SK-N-SH (cell line): Measurements from ENCODE around the gene CCDC91. TPM values are rescaled to one million over a fixed set of nuclear protein-coding genes. Genes with fewer than 3 reads are reported as not detected.

Source experiments
- CTCF ChIA-PET: fragments of 300-600, 350-600 bp; formaldehyde crosslinking; extraction: SDS; loops from one replicate; lab custom pipeline; 2021; lab: Yijun Ruan, JAX
- POLR2A ChIA-PET: fragments of 350-600 bp; sonication (Branson Sonifier 250); formaldehyde crosslinking; extraction: SDS; loops from one replicate; lab custom pipeline; 2020; ENCODE audit warnings: antibody characterized with exemption, inconsistent platforms; lab: Yijun Ruan, JAX
- DNase-seq: peaks from one replicate; pipeline ENCODE4 v3.0.0; 2012
- H2AFZ ChIP-seq: fragments of 200-600 bp; sonication (generic); 2 replicates; pipeline ENCODE4 v1.8.1; 2016; ENCODE audit warnings: antibody characterized with exemption, mild to moderate bottlenecking, low read depth
- H3F3A ChIP-seq: fragments of 200-600 bp; sonication (generic); replicated peaks from 2 replicates; pipeline ENCODE3; 2016; ENCODE audit warnings: antibody characterized with exemption, mild to moderate bottlenecking; ENCODE audit not compliant: insufficient read depth
- H3K27ac ChIP-seq, 2 experiments: fragments of 200-500 bp in 1 of 2; fragments of 200-600 bp in 1 of 2; sonication (Bioruptor generic) in 1 of 2; sonication (generic), shearing (Covaris generic) in 1 of 2; 2 replicates each; pipeline versions ENCODE4 v1.5.1 to v1.6.1; 2014 to 2016; ENCODE audit warnings: low read depth in 2 of 2, inconsistent platforms in 1 of 2, low read length in 1 of 2, mild to moderate bottlenecking in 1 of 2, mixed read lengths in 1 of 2
- H3K27me3 ChIP-seq: fragments of 200-600 bp; sonication (generic), shearing (Covaris generic); 2 replicates; pipeline ENCODE4 v1.6.1; 2016; ENCODE audit warnings: mixed run types; ENCODE audit not compliant: insufficient read depth
- H3K36me3 ChIP-seq, 2 experiments: fragments of 200-500 bp in 1 of 2; fragments of 200-600 bp in 1 of 2; sonication (Bioruptor generic) in 1 of 2; sonication (generic) in 1 of 2; replicated peaks in 1 of 2; 2 replicates each; pipeline versions ENCODE3 to v1.5.1; 2014 to 2016; ENCODE audit warnings: low read length in 1 of 2, mild to moderate bottlenecking in 1 of 2; ENCODE audit not compliant: insufficient read depth in 2 of 2, control insufficient read depth in 1 of 2
- H3K4me1 ChIP-seq, 2 experiments: fragments of 200-500 bp in 1 of 2; fragments of 200-600 bp in 1 of 2; sonication (Bioruptor generic) in 1 of 2; sonication (generic), shearing (Covaris generic) in 1 of 2; 2 replicates each; pipeline versions ENCODE4 v1.5.1 to v1.6.1; 2014 to 2016; ENCODE audit warnings: low read depth in 1 of 2, low read length in 1 of 2, mixed run types in 1 of 2; ENCODE audit not compliant: insufficient read depth in 2 of 2, control insufficient read depth in 1 of 2
- H3K4me2 ChIP-seq: fragments of 200-600 bp; sonication (generic), shearing (Covaris generic); 2 replicates; pipeline ENCODE4 v1.6.1; 2017; ENCODE audit warnings: mixed run types
- H3K4me3 ChIP-seq, 2 experiments: fragments of 200-500 bp in 1 of 2; fragments of 200-600 bp in 1 of 2; sonication (Bioruptor generic) in 1 of 2; sonication (generic), shearing (Covaris generic) in 1 of 2; 2 replicates each; pipeline versions ENCODE4 v1.5.1 to v1.8.1; 2014 to 2016; ENCODE audit warnings: low read depth in 2 of 2, inconsistent platforms in 1 of 2, low read length in 1 of 2, mild to moderate bottlenecking in 1 of 2, mixed read lengths in 1 of 2, moderate library complexity in 1 of 2
- H3K79me2 ChIP-seq: fragments of 200-600 bp; sonication (generic); 2 replicates; pipeline ENCODE4 v1.8.1; 2017; ENCODE audit warnings: mild to moderate bottlenecking; ENCODE audit not compliant: insufficient read depth
- H3K9ac ChIP-seq: fragments of 200-600 bp; sonication (generic); 2 replicates; pipeline ENCODE4 v1.6.1; 2017; ENCODE audit warnings: mixed run types
- H3K9me2 ChIP-seq: fragments of 200-600 bp; sonication (generic); 2 replicates; pipeline ENCODE4 v1.6.1; 2017; ENCODE audit warnings: mixed run types
- H3K9me3 ChIP-seq: fragments of 200-600 bp; sonication (generic); 2 replicates; pipeline ENCODE4 v1.6.1; 2017; ENCODE audit warnings: mixed run types, mild to moderate bottlenecking, moderate library complexity
- H4K20me1 ChIP-seq: fragments of 200-600 bp; sonication (generic); 2 replicates; pipeline ENCODE4 v1.6.1; 2017; ENCODE audit warnings: mild to moderate bottlenecking, mixed run types; ENCODE audit not compliant: insufficient read depth
- CHD2 ChIP-seq: fragments of 150-350 bp; IDR thresholded peaks from 2 replicates; pipeline ENCODE4 v1.6.1; 2018; ENCODE audit warnings: low read length; ENCODE audit not compliant: partially characterized antibody
- EP300 ChIP-seq, 2 experiments: IDR thresholded peaks; 2 replicates each; pipeline versions ENCODE4 v1.4.0 to v1.6.1; 2012; ENCODE audit warnings: borderline replicate concordance in 1 of 2, low read depth in 1 of 2, low read length in 1 of 2
- EZH2phosphoT487 ChIP-seq: fragments of 200-600 bp; sonication (generic); IDR thresholded peaks from 2 replicates; pipeline ENCODE4 v1.6.1; 2017; ENCODE audit warnings: low read depth, mixed run types, mild to moderate bottlenecking, antibody characterized with exemption, moderate library complexity, borderline replicate concordance
- FOSL2 ChIP-seq: IDR thresholded peaks from 2 replicates; pipeline ENCODE4 v1.4.0; 2012; ENCODE audit warnings: low read depth, mild to moderate bottlenecking, moderate library complexity, borderline replicate concordance
- FOXJ3 ChIP-seq: sonication (generic); formaldehyde crosslinking; IDR thresholded peaks from 2 replicates; pipeline ENCODE4 v1.5.1; 2020; ENCODE audit warnings: mild to moderate bottlenecking, missing genetic modification reagents
- FOXM1 ChIP-seq: IDR thresholded peaks from 2 replicates; pipeline ENCODE4 v1.4.0; 2012; ENCODE audit warnings: low read depth, mild to moderate bottlenecking
- GABPA ChIP-seq: IDR thresholded peaks from 2 replicates; pipeline ENCODE4 v1.4.0; 2012; ENCODE audit warnings: low read depth, mild to moderate bottlenecking
- JUND ChIP-seq: IDR thresholded peaks from 2 replicates; pipeline ENCODE4 v1.4.0; 2012
- MEF2A ChIP-seq: IDR thresholded peaks from 2 replicates; pipeline ENCODE4 v1.4.0; 2012; ENCODE audit warnings: low read depth, borderline replicate concordance
- MXI1 ChIP-seq: IDR thresholded peaks from 2 replicates; pipeline ENCODE4 v1.6.1; 2012; ENCODE audit warnings: mild to moderate bottlenecking, low read depth, low read length, improper control_type of control experiment
- NRF1 ChIP-seq: IDR thresholded peaks from 2 replicates; pipeline ENCODE4 v1.6.1; 2012; ENCODE audit warnings: low read depth, mild to moderate bottlenecking, low read length
- RAD21 ChIP-seq: IDR thresholded peaks from 2 replicates; pipeline ENCODE4 v1.6.1; 2012; ENCODE audit warnings: mild to moderate bottlenecking, low read length
- RCOR1 ChIP-seq: fragments of 150-350 bp; IDR thresholded peaks from 2 replicates; pipeline ENCODE4 v1.6.1; 2017; ENCODE audit warnings: antibody characterized with exemption, low read length
- RFX5 ChIP-seq: IDR thresholded peaks from 2 replicates; pipeline ENCODE4 v1.6.1; 2012; ENCODE audit warnings: mild to moderate bottlenecking, improper control_type of control experiment, low read length
- TCF12 ChIP-seq: IDR thresholded peaks from 2 replicates; pipeline ENCODE4 v1.4.0; 2012
- TEAD4 ChIP-seq: IDR thresholded peaks from 2 replicates; pipeline ENCODE4 v1.4.0; 2012; ENCODE audit warnings: mild to moderate bottlenecking, borderline replicate concordance; ENCODE audit not compliant: insufficient read depth
- WGBS: methylation state at CpG from one replicate; pipeline ENCODE4 v1.1.6; 2017; ENCODE audit warnings: low lambda C conversion rate; 5-methylcytosine and 5-hydroxymethylcytosine counted together
- polyA plus RNA-seq, 3 experiments: library from polyadenylated mRNA; depleted of rRNA; stranded (reverse); fragments of >200 nt; gene quantifications; 2 replicates each; pipeline ENCODE4 v1.2.3, GENCODE V29; 2012
- TF ChIP-seq, protein P1 (sequence below): IDR thresholded peaks from 2 replicates; pipeline ENCODE4 v1.4.0; 2012; ENCODE audit warnings: low read depth, borderline replicate concordance
- TF ChIP-seq, protein P2 (sequence below): fragments of 200-600 bp; sonication (generic); IDR thresholded peaks from 2 replicates; pipeline ENCODE4 v1.6.1; 2017; ENCODE audit warnings: antibody characterized with exemption, mild to moderate bottlenecking, moderate library complexity

CCDC91 gene
- polyA plus RNA-seq, 1 of the 3 experiments (the other 2 are of a cell fraction): 13.0 TPM

DNA sequence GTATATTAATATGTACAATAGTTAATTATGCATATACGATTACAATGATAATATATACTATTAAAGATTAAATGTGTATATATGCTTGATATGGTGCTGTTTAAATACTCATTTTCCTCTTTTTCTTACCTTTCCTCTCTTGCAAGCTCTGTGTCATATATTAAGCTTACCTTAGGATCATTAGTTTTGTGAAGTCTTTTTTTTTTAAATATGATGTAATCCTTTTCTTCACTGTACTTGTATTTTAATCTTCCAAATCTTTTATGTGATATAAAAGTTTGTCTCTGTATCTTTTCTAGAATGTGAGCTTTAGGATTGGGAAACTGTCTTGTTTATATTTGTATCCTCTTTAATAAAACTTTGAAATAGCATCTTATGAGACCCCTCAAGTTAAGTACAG, 88.7 kb downstream of the CCDC91 start:
- POLR2A ChIA-PET: no interaction called here
- Histone ChIP-seq H3F3A (no peaks in the 10 kb centered on the region), H3K9me3 (no peaks in the 10 kb centered on the region; the same call in 1 of the 2 replicates), H3K27ac (no peak overlapping the region), H3K4me3 (no peak overlapping the region), H3K4me2 (no peak overlapping the region), H2AFZ (no peak overlapping the region), H3K9me2 (no peaks in the 10 kb centered on the region), H3K79me2 (no peaks in the 10 kb centered on the region), H3K36me3 (no peaks in the 10 kb centered on the region), H4K20me1 (no peaks in the 10 kb centered on the region), H3K27me3 (no peaks in the 10 kb centered on the region), H3K4me1 (peaks cover 0 to 3% of the 10 kb centered on the region in 2 experiments; a peak in 1 of 4 replicates), H3K9ac (no peak overlapping the region)
- TF ChIP-seq FOXJ3 (CRISPR knock-in tag) (no peak), TEAD4 (no peak), GABPA (no peak), MXI1 (no peak), MEF2A (no peak), JUND (no peak), EZH2phosphoT487 (no peak), TCF12 (no peak), RFX5 (no peak), NRF1 (no peak), RCOR1 (no peak), FOSL2 (no peak), FOXM1 (no peak)
- TF ChIP-seq, protein P1, sequence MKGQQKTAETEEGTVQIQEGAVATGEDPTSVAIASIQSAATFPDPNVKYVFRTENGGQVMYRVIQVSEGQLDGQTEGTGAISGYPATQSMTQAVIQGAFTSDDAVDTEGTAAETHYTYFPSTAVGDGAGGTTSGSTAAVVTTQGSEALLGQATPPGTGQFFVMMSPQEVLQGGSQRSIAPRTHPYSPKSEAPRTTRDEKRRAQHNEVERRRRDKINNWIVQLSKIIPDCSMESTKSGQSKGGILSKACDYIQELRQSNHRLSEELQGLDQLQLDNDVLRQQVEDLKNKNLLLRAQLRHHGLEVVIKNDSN: no peak
- TF ChIP-seq, protein P2, sequence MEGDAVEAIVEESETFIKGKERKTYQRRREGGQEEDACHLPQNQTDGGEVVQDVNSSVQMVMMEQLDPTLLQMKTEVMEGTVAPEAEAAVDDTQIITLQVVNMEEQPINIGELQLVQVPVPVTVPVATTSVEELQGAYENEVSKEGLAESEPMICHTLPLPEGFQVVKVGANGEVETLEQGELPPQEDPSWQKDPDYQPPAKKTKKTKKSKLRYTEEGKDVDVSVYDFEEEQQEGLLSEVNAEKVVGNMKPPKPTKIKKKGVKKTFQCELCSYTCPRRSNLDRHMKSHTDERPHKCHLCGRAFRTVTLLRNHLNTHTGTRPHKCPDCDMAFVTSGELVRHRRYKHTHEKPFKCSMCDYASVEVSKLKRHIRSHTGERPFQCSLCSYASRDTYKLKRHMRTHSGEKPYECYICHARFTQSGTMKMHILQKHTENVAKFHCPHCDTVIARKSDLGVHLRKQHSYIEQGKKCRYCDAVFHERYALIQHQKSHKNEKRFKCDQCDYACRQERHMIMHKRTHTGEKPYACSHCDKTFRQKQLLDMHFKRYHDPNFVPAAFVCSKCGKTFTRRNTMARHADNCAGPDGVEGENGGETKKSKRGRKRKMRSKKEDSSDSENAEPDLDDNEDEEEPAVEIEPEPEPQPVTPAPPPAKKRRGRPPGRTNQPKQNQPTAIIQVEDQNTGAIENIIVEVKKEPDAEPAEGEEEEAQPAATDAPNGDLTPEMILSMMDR: no peak
- no peak for DNase-seq
- CTCF ChIA-PET: interaction anchor here (0.6 kb wide), 1 partner anchor 29 kb away, joined by 3 read pairs; no protein-coding TSS in a partner anchor
- WGBS: 100% methylated on average over 1 of the region's 1 CpG

DNA sequence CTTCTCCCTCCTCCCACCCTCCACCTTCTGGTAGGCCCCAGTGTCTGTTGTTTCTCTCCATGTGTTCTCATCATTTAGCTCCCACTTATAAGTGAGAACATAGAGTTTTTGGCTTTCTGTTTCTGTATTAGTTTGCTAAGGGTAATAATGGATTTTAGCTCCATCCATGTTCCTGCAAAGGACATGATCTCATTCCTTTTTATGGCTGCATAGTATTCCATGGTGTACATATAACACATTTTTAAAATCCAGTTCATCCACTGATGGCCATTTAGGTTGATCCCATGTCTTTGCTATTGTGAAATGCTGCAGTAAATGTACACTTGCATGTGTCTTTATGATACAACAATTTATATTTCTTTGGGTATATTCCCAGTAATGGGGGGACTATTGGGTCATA, 96.1 kb downstream of the CCDC91 start:
- no peaks in the 10 kb centered on the region for H3K9me2 ChIP-seq
- DNase-seq: no peak
- CTCF ChIA-PET: interaction anchor here (0.6 kb wide), 1 partner anchor 42 kb away, joined by 3 read pairs; no protein-coding TSS in a partner anchor
- H3K4me2 ChIP-seq: no peak overlapping the region
- no peak overlapping the region for H3K4me3 ChIP-seq
- H3K36me3 ChIP-seq: peaks cover 0 to 10% of the 10 kb centered on the region in 2 experiments
- H3K27ac ChIP-seq: no peak overlapping the region
- H2AFZ ChIP-seq: no peak overlapping the region
- H3K79me2 ChIP-seq: peaks cover 8% of the 10 kb centered on the region; the same call in 1 of the 2 replicates
- H3F3A ChIP-seq: no peaks in the 10 kb centered on the region
- TF ChIP-seq EP300 (IDR thresholded peaks at IDR 0.05; ENCODE audit: borderline replicate concordance in 1 of 2, low read depth in 1 of 2, low read length in 1 of 2) (no peak), CHD2 (no peak), TCF12 (no peak), FOSL2 (no peak), RAD21 (no peak)
- H3K27me3 ChIP-seq: no peaks in the 10 kb centered on the region
- H3K9me3 ChIP-seq: peaks cover 10% of the 10 kb centered on the region; the same call in 1 of the 2 replicates
- POLR2A ChIA-PET: no interaction called here
- H4K20me1 ChIP-seq: no peaks in the 10 kb centered on the region
- H3K4me1 ChIP-seq: no peaks in the 10 kb centered on the region
- H3K9ac ChIP-seq: no peak overlapping the region
